GF-D8 (cell line): Measurements from ENCODE around the gene JAG1.
"Not testable (repeated sequence)": the region's sequence is repeated elsewhere in the genome, so short reads cannot be mapped to it uniquely, and the experiment has no call there.

Source experiments
- DNase-seq: peaks from one replicate; lab custom pipeline; 2025; lab: John Stamatoyannopoulos, UW

JAG1 gene

DNA sequence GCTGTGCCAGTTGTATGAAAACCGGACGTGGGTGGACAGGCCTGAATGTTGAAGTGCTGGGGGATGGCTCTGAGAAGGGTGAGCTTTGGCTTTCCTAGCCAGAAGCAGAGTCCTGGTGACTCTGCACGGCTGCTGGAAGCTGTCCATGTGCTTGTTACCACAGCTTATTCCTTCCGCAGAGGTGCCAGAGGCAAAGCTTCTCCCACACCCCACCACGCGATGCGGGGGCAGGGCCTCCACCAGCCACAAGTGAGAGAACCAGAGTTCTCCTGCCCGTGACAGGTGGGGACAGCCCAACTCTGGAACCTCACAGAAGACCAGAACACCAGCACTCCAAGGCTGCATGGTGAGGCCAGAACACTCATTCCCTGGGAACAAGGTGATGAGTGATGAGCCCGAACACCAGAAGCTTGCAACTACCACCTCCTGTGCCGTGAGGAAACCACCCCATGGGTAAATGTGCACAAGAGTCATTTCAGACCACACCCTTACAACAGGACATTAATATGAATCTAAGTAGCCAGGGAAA lies 36.7 kb downstream of the JAG1 start:
- DNase-seq = no peak

GRCh38 chr20:10636326-10636818 lies 37.4 kb downstream of the JAG1 start:
- DNase-seq = no peak

- no peak for DNase-seq
Measured at GRCh38 chr20:10635476-10636208, 38.2 kb downstream of the JAG1 start.

GRCh38 chr20:10634683-10635411 lies 39.0 kb downstream of the JAG1 start:
- no peak for DNase-seq

GRCh38 chr20:10634211-10634610 lies 39.6 kb downstream of the JAG1 start:
- no peak for DNase-seq

GRCh38 chr20:10633718-10634117 lies 40.1 kb downstream of the JAG1 start:
- no peak for DNase-seq

- no peak for DNase-seq
Measured at GRCh38 chr20:10632721-10633509, 40.9 kb downstream of the JAG1 start.

DNA sequence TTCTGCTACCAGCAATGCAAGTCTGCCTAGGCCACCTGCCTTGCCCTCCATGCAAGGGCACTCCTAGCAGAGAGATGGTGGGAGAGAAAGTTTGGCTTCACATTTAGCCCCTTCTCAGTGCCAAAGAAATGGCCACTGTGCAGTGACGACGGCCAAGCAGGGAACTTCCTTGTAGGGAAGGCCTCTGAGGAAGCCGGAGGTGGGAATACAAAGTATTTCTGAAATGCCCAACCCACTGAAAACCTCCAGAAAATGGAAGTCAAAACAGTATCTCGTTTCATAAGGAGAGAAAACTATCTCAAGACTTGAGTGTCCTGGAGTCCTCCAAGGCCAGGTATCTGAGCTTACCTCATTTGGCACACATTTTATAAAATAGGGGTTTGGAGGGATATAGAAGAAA lies 42.7 kb downstream of the JAG1 start:
- no peak for DNase-seq

- no peak for DNase-seq
Measured at GRCh38 chr20:10629946-10630650, 43.7 kb downstream of the JAG1 start.

DNA sequence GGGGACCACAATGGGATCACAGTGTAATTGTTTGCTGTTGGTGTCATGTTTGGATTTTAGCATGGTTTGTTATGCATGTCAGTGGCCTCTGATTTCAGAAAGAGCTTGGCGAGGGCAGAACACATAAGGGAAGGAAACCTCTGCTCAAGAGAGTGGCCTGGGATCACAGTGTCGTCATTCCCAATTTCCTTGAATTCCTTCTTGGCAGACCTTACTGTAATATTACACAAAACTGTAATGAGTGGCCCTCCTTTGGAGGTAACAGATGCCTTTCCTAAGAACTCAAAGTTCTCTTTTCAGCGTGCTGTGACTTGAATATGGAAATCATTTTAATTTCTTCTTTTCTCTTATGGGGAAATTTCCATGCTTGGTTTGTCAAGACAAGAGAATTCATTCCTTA lies 46.9 kb downstream of the JAG1 start:
- no peak for DNase-seq

DNA sequence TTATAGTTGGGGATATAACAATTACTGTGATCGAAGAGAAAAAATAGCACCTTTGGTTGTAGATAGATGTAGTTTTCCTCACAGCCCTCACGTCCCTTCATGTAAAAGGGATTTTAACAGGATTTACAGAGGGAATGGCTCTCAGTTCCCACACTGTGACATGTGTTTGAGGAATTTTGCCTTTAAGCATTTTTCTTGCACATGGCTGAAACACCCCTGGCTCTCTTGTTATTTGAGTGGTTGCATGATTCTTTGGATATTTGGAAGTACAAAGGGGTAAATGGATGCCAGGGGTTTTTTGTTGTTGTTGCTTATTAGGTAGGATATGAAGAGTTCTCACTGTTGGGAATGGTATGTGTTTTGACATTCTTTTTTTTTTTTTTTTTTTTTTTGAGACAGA lies 48.2 kb downstream of the JAG1 start:
- no peak for DNase-seq

DNA sequence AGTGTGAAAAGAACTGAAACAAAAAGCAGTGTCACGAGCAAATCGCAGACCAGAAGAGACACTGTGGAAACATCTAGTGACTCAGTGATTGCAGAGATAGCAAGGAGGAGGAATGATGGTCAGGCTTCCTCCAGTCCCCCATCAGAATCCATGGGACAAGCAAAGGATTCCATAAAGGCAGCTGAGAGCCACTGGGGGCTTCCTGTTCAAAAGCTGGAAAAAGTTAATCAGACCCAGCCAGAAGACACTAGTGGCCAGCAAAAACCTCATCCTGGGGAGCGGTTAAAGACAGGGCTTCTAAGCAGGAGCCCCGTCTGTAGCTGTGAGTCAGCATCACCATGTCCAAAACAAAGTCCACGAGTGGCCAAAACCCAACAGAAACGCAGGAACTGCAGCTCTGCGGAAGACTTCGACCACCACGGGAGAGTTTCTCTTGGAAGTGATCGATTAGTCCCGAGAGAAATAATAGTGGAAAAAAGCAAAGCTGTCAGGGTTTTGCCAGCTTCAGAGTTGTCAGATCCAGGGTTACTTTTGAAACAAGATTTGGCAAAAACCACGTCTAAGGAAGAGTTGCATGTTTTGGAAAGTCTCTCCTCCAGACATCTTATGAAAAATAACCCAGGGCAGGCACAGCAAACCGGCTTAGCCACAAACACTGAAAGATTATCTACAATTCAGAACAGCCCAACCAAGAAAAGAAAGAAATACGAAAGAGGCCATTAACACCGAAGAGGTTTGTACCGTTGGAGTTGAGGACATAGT lies 51.0 kb downstream of the JAG1 start:
- no peak for DNase-seq

- no peak for DNase-seq
Measured at GRCh38 chr20:10621149-10621548, 52.6 kb downstream of the JAG1 start.

DNA sequence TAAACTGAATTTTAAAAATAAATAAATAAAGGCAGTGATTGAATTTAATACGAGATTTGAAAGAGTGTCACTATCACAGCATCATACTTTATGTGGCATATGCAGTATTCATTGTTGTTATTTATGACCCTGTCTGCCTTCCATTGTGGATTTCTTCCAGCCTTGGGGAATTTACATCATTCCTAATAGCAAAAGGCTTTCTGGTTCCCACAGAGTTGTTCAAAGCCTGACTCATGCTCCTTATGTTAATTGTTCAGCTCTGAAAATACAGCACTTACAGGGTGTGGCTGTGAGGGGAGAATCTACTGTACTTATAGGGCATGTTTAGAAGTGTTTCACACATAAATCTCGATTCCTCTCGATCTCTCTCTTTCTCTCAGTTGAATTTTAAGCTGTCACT lies 54.4 kb downstream of the JAG1 start:
- DNase-seq = no peak

DNA sequence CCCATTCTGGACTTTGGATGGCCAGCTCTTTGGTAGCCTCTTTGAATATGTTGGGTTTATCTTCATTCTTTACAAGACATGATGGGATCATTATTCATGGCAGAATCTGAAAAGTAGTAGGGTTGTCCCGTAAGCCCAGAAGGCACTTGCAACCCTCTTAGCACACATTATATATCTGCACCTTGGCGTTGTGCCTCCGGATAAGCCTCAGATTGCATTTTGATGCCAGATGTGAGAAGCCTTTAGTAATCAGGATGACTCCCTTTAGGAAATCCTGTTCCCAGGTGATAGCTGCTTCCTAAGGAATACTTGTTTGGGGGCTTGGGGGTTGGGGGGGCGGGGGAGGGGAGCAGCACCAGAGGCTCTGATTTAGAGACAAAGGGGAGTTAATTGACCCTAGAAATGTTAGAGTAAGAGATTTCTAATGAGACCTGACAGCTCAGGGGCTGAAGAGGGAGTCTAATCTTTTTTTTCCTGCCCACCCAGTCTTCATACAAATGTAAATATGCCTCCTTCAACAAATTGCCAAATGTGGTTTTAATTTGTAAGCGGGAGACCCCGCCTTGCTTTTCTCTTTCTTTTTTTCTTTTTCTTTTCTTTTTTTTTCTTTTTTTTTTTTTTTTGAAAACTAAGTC lies 55.1 kb downstream of the JAG1 start:
- no peak for DNase-seq

DNA sequence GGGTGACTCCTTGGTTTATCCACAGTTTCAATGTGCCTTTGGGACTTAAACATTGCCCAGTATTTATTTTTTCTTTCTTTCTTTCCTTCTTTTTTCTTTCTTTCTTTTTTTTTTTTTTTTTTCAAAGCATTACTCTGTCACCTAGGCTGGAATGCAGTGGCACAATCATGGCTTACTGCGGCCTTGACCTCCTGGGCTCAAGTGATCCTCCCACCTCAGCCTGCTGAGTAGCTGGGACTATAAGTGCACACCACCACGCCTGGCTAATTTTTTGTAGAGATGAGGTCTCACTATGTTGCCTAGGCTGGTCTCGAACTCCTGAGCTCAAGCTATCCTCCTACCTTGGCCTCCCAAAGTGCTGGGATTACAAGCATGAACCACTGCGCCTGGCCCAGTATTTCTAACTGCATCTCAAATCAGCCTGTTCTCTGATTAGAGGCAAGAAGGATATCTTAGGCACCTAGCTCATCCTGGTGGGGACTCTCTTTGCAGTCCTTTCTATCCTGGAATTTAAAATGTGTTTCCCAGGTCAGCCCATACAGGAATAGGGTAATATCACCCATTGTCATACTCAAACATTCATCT lies 56.2 kb downstream of the JAG1 start:
- not testable (repeated sequence) for DNase-seq

DNA sequence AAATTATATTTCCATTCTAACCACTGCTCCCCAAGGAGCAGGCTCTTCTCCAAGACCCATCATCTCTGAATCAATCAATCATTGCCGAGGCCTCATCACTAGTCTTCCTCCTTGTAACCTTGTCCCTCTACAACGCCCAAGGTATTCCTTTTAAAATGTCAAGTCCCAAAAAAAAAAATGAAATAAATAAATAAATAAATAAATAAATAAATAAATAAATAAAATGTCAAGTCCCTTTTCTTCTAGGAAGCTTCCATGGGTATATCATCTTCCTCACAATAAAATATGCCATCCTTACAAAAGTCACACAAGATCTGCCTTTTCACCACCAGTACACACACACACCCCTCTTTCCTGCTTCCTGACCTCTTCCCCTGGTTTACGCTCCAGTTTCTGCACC lies 57.6 kb downstream of the JAG1 start:
- no peak for DNase-seq

DNA sequence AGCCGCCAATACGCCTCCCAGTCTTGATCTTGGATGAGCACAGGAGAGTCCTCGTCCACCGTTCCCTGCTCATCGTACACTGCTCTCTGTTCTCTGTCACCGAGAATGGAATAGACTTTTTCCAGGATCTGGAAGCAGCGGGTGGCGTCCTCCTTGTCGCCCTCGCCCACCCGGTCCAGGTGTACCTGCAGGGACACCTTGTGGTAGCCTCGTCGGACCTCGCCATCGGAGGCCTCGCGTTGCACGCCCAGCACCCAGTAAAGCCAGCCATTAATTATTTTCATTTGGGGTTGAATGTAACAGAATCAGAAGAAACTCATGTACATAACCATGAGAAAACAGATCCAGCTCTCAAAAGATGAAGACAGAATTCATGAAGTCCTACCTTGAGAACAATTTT lies 59.9 kb downstream of the JAG1 start:
- DNase-seq = no peak

DNA sequence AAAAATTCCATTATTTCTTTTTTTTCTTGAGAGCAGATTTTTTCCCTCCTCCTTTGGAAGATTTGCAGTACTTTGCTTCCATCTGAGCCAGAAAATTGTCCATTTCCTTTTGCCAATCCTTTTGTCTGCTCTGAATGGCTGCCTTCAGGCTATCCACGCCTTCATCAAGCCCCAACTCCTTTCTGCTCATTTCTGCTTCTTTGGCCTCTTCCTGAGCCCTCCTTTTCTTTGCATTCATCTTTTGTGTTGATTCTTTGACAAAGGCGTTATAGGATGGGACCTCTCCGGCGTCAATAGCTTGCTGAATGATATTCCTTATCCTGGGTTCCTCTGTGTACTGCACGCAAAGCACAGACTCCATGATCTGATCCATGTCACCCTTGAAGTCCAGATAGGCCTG lies 60.4 kb downstream of the JAG1 start:
- not testable (repeated sequence) for DNase-seq

GRCh38 chr20:10611357-10611756 lies 62.4 kb downstream of the JAG1 start:
- no peak for DNase-seq
